B cell (primary cell): ENCODE results near the gene C11orf21. TPM values are rescaled to one million over a fixed set of nuclear protein-coding genes. Genes with fewer than 3 reads are reported as not detected.

Experiments
- ATAC-seq: fragments of 200-7000 bp; cut with Tn5 transposase; one replicate; pipeline ENCODE4 v1.10.0; 2021; ENCODE audit warnings: low read depth, mild to moderate bottlenecking, moderate number of reproducible peaks, moderate library complexity
- CTCF ChIA-PET: fragments of 350-600 bp; sonication (Branson Sonifier 250); formaldehyde crosslinking; loops from one replicate; lab custom pipeline; 2021; ENCODE audit warnings: antibody characterized with exemption, inconsistent platforms; lab: Charles Lee
- POLR2A ChIA-PET: fragments of 350-600 bp; sonication (Branson Sonifier 250); formaldehyde crosslinking; loops from one replicate; lab custom pipeline; 2021; ENCODE audit warnings: antibody characterized with exemption; lab: Charles Lee
- DNase-seq: peaks from one replicate; pipeline ENCODE4 v3.0.0; 2013
- H2AFZ ChIP-seq: 2 replicates; pipeline ENCODE4 v1.6.1; 2012; ENCODE audit warnings: mild to moderate bottlenecking, low read depth, low read length; ENCODE audit not compliant: insufficient read depth, poor library complexity, severe bottlenecking
- H3K27ac ChIP-seq, 2 donors: 1 replicate in 1 of 2; 2 replicates in 1 of 2; pipeline ENCODE4 v1.5.1; 2012 to 2013; ENCODE audit warnings: low read length in 2 of 2, mild to moderate bottlenecking in 2 of 2, moderate library complexity in 1 of 2
- H3K27me3 ChIP-seq, 4 experiments: fragments of 200-600 bp in 1 of 4; sonication (generic) in 1 of 4; replicated peaks in 1 of 4; 1 replicate in 2 of 4; 2 replicates in 2 of 4; pipeline versions ENCODE4 v1.6.1 to v1.7.0; 2013 to 2016; ENCODE audit warnings: low read length in 3 of 4, mild to moderate bottlenecking in 2 of 4, mixed read lengths in 1 of 4, moderate library complexity in 1 of 4; ENCODE audit not compliant: insufficient read depth in 4 of 4, control insufficient read depth in 3 of 4; ENCODE audit errors: control extremely low read depth in 1 of 4
- H3K36me3 ChIP-seq, 2 experiments: replicated peaks in 1 of 2; 1 replicate in 1 of 2; 2 replicates in 1 of 2; pipeline versions ENCODE4 v1.6.1 to v1.7.1; 2013; ENCODE audit warnings: low read length in 1 of 2; ENCODE audit not compliant: insufficient read depth in 2 of 2, control insufficient read depth in 1 of 2; ENCODE audit errors: control extremely low read depth in 1 of 2, extremely low read depth in 1 of 2
- H3K4me1 ChIP-seq, 2 donors: fragments of 200-600 bp in 1 of 2; sonication (generic) in 1 of 2; 1 replicate in 1 of 2; 2 replicates in 1 of 2; pipeline versions ENCODE4 v1.5.1 to v1.6.1; 2013 to 2017; ENCODE audit warnings: low read length in 2 of 2; ENCODE audit not compliant: control insufficient read depth in 2 of 2, insufficient read depth in 2 of 2
- H3K4me2 ChIP-seq: replicated peaks from 2 replicates; pipeline ENCODE3; 2012; ENCODE audit warnings: mild to moderate bottlenecking, low read depth, low read length; ENCODE audit not compliant: poor library complexity, severe bottlenecking
- H3K4me3 ChIP-seq, 5 experiments: fragments of 200-600 bp in 1 of 5; sonication (generic) in 1 of 5; 1 replicate in 3 of 5; 2 replicates in 2 of 5; pipeline versions ENCODE4 v1.5.1 to v1.7.0; 2011 to 2016; ENCODE audit warnings: low read length in 4 of 5, mild to moderate bottlenecking in 4 of 5, low read depth in 2 of 5, control low read depth in 1 of 5, moderate library complexity in 1 of 5; ENCODE audit not compliant: insufficient read depth in 1 of 5; ENCODE audit errors: control extremely low read depth in 1 of 5, extremely low read depth in 1 of 5
- H3K79me2 ChIP-seq: fragments of 200-600 bp; sonication (generic); one replicate; pipeline ENCODE4 v1.6.0; 2016; ENCODE audit warnings: low read length; ENCODE audit not compliant: control insufficient read depth, insufficient read depth
- H3K9ac ChIP-seq: fragments of 200-600 bp; sonication (generic); 2 replicates; pipeline ENCODE4 v1.6.1; 2017; ENCODE audit warnings: mild to moderate bottlenecking, low read length, moderate library complexity
- H3K9me3 ChIP-seq, 3 donors: one replicate each; pipeline versions ENCODE4 v1.6.1 to v1.7.1; 2013; ENCODE audit warnings: low read length in 2 of 3; ENCODE audit not compliant: control insufficient read depth in 2 of 3, insufficient read depth in 1 of 3; ENCODE audit errors: control extremely low read depth in 1 of 3
- H4K20me1 ChIP-seq: 2 replicates; pipeline ENCODE4 v1.6.0; 2012; ENCODE audit warnings: mild to moderate bottlenecking, low read length; ENCODE audit not compliant: insufficient read depth, control insufficient read depth, poor library complexity, severe bottlenecking
- H3K27ac Mint-ChIP-seq: one replicate; pipeline ENCODE4 v1.8.0; 2021; ENCODE audit warnings: mixed read lengths
- H3K27me3 Mint-ChIP-seq: one replicate; pipeline ENCODE4 v1.8.0; 2021; ENCODE audit warnings: mixed read lengths
- H3K4me1 Mint-ChIP-seq: one replicate; pipeline ENCODE4 v1.8.0; 2021; ENCODE audit warnings: mixed read lengths
- H3K4me3 Mint-ChIP-seq: one replicate; pipeline ENCODE4 v1.8.0; 2021; ENCODE audit warnings: mixed read lengths
- H3K9me3 Mint-ChIP-seq: one replicate; pipeline ENCODE4 v1.8.0; 2022; ENCODE audit warnings: mixed read lengths; ENCODE audit not compliant: insufficient read depth
- EZH2 ChIP-seq: IDR thresholded peaks from 2 replicates; pipeline ENCODE4 v1.6.1; 2012; ENCODE audit warnings: borderline replicate concordance, low read depth, mild to moderate bottlenecking, moderate library complexity, low read length; ENCODE audit not compliant: insufficient read depth, poor library complexity, severe bottlenecking
- WGBS: methylation state at CpG from one replicate; pipeline ENCODE4 v1.1.5; 2013; ENCODE audit warnings: missing lambda C conversion rate; ENCODE audit not compliant: insufficient coverage; 5-methylcytosine and 5-hydroxymethylcytosine counted together
- intact Hi-C: fragments of 100-400 bp; cut with micrococcal nuclease; formaldehyde crosslinking; loops from one replicate; pipeline ENCODE4 v1.10.0; 2022
- polyA plus RNA-seq: library from polyadenylated mRNA; depleted of rRNA; stranded (reverse); fragments of >200 nt; gene quantifications from 2 replicates; pipeline ENCODE4 v1.2.3, GENCODE V29; 2012
- total RNA-seq, 2 donors: library from RNA; stranded (reverse); fragments of 120-200 nt in 1 of 2; gene quantifications; 1 replicate in 1 of 2; 2 replicates in 1 of 2; pipeline versions ENCODE4 v1.2.3 to v1.2.4, GENCODE V29; 2013 to 2022
- TF ChIP-seq, protein P1 (sequence below): fragments of 200-600 bp; IDR thresholded peaks from one replicate; pipeline ENCODE4 v1.8.0; 2022; ENCODE audit warnings: antibody characterized with exemption, mild to moderate bottlenecking

Gene C11orf21
- total and polyA plus RNA-seq, 2 donors (not counting 1 experiment from before 2014, with no cell fraction given): 22.8 to 38.9 TPM

DNA sequence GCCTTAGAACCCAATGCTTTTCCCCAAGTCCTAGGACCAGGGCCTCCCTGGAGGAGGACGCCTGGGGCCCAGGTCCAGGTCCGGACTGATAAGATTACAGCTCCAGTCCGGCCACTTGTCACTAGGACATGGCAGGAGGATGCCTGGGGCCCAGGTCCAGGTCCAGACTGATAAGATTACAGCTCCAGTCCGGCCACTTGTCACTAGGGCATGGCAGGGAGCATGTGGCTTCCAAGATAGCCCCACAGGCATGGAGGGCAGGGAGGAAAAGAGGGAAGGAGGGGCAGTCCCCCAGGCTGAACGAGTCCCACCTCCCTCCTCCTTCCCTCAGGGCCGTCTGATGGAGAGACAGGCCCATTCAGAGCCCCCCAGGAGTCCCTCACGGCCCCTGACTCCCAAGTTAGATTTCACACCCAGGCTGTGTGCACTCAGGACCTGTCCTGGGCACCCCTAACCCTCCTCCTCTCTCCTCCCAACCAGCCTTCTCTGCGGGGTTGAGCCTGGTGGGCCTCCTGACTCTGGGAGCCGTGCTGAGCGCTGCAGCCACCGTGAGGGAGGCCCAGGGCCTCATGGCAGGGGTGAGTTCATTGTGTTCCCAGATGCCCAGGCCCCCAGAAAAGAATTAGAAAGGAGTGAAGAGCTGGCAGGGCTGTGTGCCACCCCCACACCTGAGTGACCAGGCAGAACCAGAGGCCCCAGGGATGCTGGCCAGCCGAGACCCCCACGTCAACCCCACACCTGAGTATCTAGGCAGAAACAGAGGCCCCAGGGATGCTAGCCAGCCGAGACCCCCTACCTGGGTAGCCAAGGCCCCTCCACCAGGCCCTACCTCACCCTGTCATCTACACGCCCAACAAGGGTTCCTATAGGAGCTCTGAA, 2.1 kb upstream of the C11orf21 start:
- no peaks in the 10 kb centered on the region for H4K20me1 ChIP-seq
- Mint-ChIP-seq H3K4me3 (peak overlapping the region; percentile 92), H3K9me3 (no peaks in the 10 kb centered on the region), H3K4me1 (peaks cover 61% of the 10 kb centered on the region), H3K27ac (peak overlapping the region; percentile 56), H3K27me3 (no peaks in the 10 kb centered on the region)
- no peaks in the 10 kb centered on the region for H3K9me3 ChIP-seq
- intact Hi-C loops: loop anchor here (2.0 to 5.0 kb wide), 3 partner anchors 73 to 583 kb away; partner anchors contain the start of genes CD81 and CDKN1C
- WGBS: 69% methylated on average over 10 of the region's 15 CpGs
- H3K4me1 ChIP-seq: peaks cover 69 to 74% of the 10 kb centered on the region in 2 donors
- peaks cover 33% of the 10 kb centered on the region for H3K79me2 ChIP-seq
- TF ChIP-seq, protein P1, sequence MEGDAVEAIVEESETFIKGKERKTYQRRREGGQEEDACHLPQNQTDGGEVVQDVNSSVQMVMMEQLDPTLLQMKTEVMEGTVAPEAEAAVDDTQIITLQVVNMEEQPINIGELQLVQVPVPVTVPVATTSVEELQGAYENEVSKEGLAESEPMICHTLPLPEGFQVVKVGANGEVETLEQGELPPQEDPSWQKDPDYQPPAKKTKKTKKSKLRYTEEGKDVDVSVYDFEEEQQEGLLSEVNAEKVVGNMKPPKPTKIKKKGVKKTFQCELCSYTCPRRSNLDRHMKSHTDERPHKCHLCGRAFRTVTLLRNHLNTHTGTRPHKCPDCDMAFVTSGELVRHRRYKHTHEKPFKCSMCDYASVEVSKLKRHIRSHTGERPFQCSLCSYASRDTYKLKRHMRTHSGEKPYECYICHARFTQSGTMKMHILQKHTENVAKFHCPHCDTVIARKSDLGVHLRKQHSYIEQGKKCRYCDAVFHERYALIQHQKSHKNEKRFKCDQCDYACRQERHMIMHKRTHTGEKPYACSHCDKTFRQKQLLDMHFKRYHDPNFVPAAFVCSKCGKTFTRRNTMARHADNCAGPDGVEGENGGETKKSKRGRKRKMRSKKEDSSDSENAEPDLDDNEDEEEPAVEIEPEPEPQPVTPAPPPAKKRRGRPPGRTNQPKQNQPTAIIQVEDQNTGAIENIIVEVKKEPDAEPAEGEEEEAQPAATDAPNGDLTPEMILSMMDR: no peak
- no peak for TF ChIP-seq EZH2
- ATAC-seq: no peak
- ChIA-PET CTCF (interaction anchor here (1.0 to 15.0 kb wide), 35 partner anchors 9 to 625 kb away, joined by 3 to 583 read pairs (median 6); partner anchors contain the start of genes ASCL2, CD81, PHLDA2 and TSSC4), POLR2A (interaction anchor here (0.7 to 3.1 kb wide), 6 partner anchors 81 to 116 kb away, joined by 3 to 22 read pairs (median 8); partner anchors contain the start of gene TSSC4)
- no peaks in the 10 kb centered on the region for H3K27me3 ChIP-seq
- H2AFZ ChIP-seq: peak overlapping the region; percentile 65
- H3K4me2 ChIP-seq: peak overlapping the region; percentile 79
- H3K4me3 ChIP-seq: peak overlapping the region in 1 of 5 experiments; percentile 52
- no peaks in the 10 kb centered on the region for H3K36me3 ChIP-seq
- H3K9ac ChIP-seq: no peak overlapping the region
- H3K27ac ChIP-seq: peak overlapping the region in 1 of 2 donors; percentile 40
- DNase-seq: no peak
